HG03103 (cell line): ENCODE measurements around the gene PARP12.

Source experiments
- ATAC-seq: cut with Tn5 transposase; IDR thresholded peaks from one replicate; pipeline ENCODE4 v1.9.1; 2021; ENCODE audit warnings: low read depth; ENCODE audit not compliant: unreplicated experiment

Gene PARP12

DNA sequence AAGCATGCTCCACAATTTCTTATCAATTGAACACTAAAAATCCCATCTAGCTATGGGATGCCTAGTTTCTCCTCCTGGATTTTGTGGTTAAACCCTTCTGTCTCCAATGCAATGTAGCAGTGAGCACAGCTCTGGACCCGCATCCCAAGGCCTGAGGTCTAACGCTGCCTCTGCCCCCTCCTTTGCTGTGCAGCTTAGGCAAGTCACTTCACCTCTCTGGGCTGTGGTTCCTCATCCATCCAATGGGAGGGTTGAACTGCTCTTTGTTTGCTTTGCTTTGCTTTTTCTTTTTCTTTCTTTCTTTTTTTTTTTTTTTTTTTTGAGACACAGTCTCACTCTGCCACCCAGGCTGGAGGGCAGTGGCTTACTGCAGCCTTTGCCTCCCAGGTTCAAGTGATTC is 69.2 kb downstream of the PARP12 start:
- ATAC-seq = no peak

- ATAC-seq = no peak
These were observed 69.6 kb downstream of the PARP12 start for GRCh38 chr7:139993169-139993568.

DNA sequence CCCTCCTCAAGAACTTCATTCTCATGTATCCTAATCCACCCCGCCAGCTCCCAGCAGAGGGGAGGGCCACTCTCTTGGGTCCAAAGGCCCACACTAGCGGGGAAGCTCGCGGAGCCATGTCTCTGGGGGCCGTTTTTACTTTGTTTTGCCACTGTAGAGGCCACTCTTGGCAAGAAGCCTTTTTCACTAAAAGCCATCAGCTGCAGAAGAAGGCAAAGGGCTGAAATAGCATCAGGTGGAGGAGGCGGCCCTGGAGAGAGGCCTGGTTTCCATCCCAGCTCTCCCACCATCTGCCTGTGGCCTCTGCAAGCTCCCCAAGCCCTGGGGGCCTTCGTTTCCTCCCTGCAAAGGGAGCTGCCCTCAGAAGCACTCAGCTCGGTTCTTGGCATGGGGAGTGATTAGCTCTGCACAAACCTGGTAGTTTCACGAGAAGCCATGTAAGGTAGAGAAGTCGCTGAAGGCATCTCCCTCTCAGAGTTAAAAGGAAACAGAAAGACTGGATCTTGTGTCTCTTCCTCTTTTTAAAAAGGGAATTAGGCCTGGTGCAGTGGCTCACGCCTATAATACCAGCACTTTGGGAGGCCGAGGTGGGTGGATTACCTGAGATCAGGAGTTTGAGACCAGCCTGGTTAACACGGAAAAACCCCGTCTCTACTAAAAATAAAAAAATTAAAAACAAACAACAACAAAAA is 70.3 kb downstream of the PARP12 start:
- ATAC-seq = no peak

GRCh38 chr7:139991911-139992310 is 70.8 kb downstream of the PARP12 start:
- ATAC-seq = no peak

GRCh38 chr7:139991269-139991666 is 71.5 kb downstream of the PARP12 start:
- no peak for ATAC-seq

DNA sequence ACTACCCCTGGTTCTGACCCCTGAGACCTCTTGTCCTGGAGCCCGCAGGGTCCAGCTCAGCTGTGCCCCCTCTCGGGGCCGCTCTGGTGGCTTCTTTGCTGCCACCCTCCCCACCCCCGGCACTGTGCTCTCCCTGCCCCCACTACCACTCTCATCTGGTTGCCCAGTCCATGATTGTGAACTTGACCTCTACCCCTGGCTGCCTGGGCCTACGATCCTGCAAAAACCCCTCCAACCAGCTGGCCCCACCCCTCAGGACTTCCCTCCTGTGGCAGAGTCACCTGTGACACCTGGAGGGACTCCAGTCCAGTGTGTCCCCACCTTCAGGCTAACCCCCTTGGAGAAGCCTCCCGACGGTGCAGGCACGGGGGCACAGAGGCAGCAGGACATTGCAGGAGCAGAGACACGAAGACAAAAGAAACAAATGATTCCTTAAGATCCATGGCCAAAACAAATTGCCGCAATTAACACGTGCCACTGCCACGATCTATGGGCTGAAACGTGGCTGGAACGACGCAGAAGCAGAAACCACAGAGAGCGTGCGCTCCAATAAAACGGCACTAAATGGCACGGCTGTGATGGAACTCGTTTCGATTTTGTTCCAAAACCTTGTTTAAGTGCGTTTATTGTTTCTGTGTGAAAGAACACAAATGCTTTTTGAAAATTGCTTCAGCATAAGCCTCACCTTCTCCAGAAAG is 72.0 kb downstream of the PARP12 start:
- no peak for ATAC-seq

- no peak for ATAC-seq
These were observed 72.6 kb downstream of the PARP12 start for GRCh38 chr7:139990142-139990535.

DNA sequence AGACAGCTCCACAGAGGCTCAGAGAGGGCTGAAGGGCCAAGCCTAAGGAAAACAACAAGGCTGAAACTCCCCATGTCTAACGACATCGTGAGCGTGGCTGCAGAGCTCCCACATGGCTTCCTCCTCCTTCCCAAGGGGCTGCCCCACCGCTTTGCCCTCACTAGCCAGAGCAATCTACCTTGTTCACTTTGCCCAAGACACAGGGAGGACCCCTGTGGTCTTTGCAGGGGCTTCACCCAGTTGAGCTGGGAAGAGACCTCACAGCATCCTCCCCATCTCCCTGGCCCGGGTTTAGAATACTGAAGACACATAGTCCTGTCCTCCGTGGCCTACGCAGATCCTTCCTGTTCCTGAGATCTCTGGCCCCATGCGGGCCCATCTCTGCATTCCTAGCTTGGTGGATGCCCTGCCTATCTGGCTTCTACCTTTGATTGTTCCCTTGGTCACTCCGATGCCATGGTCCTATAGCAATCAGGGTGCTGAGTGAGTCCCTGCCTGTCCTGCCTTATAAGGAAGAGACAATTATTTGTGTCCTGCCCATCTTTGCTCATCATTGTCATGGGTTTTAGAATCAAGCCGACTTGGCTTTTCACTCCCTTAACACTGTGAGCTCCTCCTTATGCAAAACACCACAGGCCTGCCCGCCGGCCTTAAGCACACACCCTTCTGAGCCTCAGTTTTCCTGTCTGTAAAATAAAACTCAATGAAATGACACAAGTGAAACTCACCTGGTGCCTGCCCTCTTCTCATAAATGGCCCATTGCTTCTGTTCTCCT is 73.2 kb downstream of the PARP12 start:
- no peak for ATAC-seq

DNA sequence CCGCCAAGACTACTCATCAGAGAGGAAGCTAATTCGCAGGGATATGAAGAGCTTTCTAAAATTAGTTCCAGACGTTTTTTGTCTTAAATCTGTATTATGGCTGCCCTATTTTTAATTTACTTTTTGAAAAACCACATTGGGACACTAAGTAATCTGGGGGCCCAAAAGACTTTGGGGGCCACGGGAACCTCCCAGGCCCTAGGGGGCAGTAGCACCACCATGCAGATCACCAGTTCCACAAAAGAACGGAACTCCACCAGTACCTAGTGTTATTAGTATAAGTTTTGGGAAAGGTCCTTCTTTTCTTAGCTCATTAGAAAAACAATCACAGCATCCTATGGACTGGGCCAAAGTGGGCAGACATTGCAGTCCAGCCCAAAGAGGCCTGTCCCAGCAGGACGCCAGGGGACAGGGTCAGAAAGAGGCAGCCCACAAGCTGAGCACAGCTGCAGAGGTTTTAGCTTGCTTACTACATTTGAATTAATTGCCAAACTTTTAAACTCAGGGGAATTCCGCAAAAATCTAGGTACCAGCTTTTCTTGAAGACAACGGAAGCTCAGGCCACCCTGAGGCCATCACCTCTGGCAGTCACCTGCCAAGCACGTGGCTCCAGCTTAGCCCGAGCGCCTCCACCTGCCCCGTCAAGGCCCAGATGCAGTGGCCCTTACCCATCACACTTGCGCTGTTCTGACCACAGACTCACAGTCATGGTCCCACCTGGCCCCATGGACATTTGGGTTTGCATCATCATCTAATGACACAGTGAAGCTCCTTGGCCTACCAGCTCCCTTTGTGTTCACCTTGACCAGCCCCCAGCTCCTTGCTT is 74.8 kb downstream of the PARP12 start:
- ATAC-seq = no peak

DNA sequence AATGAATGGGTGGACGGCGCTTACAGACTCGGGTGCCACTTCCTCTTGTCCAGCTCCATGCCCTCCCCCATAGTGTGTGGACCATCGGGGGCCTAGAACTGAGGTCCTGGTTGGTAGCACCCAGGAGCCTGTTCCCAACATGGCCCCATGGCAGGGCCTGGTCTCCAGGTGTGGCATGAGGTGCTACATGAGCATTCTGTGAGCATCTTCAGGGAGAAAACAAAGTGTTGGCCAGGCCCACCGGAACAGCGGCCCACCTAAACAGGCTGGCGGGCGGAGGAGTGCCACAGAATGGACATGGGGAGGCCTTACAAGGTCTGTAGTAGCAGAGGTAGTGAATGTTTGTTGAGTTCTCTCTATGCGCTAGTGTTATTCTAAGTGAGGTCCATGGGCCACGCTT is 76.9 kb downstream of the PARP12 start:
- ATAC-seq = no peak

GRCh38 chr7:139984642-139985539 is 77.9 kb downstream of the PARP12 start:
- no peak for ATAC-seq

- no peak for ATAC-seq
These were observed 79.5 kb downstream of the PARP12 start for GRCh38 chr7:139982927-139983920.

DNA sequence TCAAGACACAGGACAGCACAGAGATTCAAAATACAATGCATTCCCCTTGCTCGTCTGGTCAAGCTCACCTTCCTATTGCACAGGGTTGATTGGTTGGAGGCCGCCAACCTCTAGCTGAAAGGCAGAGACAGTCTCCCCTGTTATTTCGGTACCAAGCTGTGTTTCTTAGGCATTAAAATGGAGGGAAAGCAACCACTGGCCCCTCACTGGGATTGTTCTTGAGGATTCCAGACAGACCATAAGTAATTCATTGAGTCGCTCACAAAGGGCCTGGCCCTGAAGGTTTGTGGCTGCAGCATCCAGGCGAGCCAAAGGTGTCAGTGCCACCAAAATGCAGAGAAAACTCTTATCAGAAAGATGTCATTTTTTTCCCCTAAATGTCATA is 81.2 kb downstream of the PARP12 start:
- ATAC-seq = no peak

DNA sequence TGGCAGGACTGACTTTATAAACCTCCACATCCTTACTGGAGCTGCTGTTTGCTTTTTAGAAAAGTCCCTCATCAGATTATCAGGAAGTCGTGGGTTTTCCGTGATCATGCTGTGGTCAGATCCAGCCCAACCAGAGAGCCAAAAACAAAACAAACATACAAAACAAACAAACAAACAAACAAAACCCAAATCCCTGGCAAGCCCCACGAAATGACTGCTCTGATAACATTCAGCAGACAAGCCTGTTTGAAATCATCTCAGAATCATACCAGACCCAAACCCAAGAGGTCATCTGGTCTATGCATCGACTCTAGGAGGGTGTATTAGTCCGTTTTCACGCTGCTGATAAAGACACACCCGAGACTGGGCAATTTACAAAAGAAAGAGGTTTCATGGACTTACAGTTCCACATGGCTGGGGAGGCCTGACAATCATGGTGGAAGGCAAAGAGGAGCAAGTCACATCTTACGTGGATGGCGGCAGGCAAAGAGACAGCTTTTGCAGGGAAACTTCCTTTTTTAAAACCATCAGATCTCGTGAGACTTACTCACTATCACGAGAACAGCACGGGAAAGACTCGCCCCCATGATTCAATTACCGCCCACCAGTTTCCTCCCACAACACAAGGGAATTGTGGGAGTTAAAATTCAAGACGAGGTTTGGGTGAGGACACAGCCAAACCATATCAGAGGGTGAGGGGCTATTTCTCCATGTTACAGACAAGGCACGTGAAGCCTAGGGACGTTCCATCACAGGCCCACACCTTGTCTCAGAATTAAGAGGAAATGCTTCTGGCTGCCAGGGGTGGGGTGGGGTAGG is 85.7 kb downstream of the PARP12 start:
- no peak for ATAC-seq

- ATAC-seq = no peak
These were observed 86.5 kb downstream of the PARP12 start for GRCh38 chr7:139976055-139976837.

- no peak for ATAC-seq
These were observed 88.5 kb downstream of the PARP12 start for GRCh38 chr7:139974179-139974811.
